NCI-H1694 treated with DMSO at 0.1 percent for 48 hours (cell line): Measurements from ENCODE around the gene STIM2.

ENCODE experiments used
- DNase-seq: peaks from one replicate; lab custom pipeline; 2025; lab: John Stamatoyannopoulos, UW

STIM2 gene

DNA sequence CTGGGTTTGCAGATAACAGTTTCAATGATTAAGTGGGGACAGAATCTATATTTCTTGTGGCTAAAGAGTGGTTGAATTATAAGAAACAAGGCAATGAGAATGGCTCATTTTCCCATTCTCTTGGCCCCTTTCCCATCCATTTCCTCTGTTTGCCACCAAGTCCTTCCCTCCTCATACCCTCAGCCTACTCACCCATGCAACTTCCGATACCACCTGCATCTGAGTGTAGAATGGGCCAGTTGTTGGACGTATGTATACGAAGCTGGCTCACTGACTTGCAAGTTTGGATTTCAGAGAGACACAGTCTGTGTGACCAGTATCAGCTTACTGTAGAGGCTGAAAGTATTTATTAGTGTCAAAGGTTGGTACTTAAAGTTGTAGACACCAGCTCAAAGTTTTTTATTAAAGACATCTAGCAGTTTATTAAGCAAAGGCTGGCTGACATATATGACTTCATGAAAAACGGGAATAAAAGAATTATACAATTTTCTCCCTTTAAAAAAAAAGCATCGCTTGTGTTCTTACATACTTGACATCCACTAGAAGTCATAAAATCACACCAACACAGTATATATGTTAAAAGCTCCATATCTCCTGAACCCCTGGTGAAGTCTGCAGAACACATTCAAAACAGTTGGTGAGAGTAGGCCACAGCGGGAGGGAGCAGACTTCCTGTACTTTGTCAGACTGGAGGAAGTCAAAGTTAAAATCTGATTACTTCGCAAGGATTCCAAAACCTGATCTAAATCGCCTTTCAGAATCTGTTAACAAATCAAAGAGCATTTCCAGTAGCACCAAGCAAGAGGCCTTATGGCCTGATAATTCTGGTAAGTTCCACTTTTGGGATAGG is 22.4 kb upstream of the STIM2 start:
- DNase-seq = no peak

DNA sequence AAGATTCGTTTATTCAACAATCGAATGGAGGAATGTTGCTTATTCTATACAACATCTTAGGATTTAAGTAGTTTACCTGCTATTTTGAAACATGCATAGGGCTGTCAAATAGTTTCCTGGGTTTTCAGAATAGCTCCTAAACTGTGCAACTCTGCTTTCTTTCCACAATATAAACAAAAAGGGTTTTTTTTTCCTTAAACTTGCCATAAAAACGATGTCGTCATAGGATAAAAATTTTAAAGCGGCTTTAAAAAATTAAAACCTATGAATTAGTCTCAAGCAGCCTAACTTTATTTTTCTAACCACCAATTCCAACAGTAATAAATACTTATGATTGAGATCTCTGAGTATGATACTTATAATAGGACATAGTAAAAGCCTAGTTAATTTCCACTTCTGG is 21.6 kb upstream of the STIM2 start:
- no peak for DNase-seq

DNA sequence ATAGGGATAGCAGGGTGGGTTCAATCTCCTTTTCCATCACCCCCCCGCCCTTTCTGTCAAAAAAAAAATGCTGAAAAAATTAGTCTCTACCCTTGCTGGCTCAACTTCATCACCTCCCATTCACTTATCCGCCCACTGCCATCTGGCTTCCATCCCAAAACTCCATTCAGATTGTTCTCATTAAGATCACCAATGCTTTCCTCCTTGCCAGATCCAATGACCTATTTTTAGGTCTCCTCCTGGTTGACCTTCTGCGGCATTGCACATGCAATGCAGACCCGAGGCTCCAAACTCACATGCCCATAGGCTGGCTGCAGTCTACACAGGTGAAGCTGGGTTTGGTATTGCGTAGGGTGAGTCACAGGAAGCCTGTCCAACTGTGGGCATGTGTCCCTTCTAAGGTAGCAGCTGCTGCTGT is 21.1 kb upstream of the STIM2 start:
- DNase-seq = peak; percentile 83

DNA sequence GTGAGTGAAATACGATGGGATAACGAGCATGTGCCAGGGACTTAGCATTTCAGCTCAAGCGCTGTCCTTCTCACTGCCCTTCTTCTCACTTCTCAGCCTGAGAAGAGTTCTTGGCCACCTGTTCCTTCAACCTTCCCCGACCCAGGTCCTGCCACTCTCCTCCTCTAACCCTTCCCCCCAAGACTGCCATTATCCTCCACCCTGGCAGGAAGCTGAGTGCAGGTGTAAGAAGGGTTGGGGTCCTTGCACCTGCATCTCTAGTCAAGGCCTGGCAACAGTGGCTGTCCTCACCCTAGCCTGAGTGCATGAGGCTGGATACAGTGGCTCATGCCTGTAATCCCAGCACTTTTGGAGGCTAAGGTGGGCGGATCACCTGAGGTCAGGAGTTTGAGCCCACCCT is 19.9 kb upstream of the STIM2 start:
- DNase-seq = no peak

DNA sequence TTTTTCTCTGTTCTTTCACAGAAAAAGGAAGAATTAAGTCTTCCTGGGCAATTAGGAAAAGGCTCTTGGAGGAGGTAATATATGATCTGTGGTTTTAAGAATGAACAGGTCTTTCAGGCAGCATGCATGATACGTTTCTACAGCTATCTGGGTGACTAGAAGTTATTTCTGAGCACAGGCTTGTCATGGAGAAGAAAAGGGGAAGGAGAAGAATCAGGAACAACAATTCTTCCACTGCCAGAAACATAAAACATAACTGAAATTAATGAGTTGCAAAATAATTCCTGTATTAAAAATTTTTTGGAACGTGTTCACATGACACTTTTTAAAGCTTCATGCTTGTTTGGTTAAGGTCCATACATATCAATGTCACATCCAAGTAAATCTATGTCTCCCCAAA is 17.7 kb upstream of the STIM2 start:
- no peak for DNase-seq

DNA sequence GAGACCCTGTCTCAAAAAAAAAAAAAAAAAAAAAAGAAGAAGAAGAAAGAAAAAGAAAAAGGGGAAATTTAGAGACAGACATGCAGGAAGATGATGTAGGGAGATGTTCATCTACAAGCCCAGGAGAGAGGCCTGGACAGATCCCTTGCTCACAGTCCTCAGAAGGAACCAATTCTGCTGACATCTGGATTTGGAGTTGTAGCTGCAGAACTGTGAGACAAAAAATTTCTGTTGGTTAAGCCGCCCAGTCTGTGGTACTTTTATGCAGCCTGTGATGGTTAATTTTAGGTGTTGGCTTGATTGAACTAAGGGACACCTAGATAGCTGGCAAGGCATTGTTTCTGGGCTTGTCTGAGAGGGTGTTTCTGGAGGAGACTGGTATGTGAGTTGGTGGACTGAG is 10.1 kb upstream of the STIM2 start:
- no peak for DNase-seq

DNA sequence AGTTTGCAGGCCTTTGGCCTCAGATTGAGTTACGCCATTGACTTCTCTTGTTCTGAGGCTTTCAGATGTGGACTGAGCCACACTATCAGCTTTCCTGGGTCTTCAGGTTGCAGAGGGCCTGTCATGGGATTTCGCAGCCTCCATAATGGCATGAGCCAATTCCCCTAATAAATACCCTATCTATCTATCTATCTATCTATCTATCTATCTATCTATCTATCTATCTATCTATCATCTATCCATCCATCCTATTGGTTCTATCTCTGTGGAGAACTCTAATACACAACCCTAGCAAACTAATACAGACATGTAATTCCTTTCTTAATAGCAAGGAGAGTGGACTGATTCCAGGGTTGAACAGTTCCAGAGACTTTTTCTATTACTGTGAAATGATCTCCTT is 9.5 kb upstream of the STIM2 start:
- DNase-seq = no peak

DNA sequence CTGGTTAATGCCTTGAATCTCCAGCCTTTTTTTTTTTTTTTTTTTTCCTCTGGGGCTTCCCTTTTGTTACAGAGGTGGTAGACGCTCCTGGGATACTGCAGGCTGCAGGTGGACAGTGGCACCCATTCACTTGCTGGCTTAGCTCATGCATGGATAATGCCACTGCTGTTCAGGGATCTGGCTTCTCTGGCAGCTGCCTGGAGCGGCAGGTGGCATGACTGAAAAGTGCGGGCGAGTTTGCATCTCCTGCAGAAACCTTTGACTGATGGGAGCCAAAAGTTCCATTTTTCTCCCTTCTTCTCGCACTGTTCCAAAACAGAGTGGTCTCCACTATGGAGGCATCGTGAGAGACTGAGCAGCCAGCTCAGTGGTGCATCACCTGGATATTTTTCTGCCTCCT is 5.9 kb upstream of the STIM2 start:
- peak; percentile 33 for DNase-seq

DNA sequence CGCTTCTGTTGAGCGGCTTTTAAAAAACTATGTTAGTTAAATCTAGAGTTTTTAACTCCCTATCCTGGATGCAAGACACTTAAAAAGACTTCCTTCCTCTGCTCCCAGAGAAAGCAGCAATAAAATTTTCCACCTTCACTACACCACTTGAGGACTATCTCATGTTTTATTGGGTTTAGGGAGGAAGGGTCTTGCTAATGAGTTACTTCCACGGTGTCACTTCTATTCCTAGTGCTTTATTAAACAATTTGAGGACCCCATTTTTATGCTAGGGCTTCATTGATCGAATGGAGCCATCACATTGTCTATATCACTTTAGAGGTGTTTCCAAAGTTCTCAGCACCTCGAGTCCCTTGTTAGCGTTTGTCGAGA is 3.7 kb upstream of the STIM2 start:
- no peak for DNase-seq

DNA sequence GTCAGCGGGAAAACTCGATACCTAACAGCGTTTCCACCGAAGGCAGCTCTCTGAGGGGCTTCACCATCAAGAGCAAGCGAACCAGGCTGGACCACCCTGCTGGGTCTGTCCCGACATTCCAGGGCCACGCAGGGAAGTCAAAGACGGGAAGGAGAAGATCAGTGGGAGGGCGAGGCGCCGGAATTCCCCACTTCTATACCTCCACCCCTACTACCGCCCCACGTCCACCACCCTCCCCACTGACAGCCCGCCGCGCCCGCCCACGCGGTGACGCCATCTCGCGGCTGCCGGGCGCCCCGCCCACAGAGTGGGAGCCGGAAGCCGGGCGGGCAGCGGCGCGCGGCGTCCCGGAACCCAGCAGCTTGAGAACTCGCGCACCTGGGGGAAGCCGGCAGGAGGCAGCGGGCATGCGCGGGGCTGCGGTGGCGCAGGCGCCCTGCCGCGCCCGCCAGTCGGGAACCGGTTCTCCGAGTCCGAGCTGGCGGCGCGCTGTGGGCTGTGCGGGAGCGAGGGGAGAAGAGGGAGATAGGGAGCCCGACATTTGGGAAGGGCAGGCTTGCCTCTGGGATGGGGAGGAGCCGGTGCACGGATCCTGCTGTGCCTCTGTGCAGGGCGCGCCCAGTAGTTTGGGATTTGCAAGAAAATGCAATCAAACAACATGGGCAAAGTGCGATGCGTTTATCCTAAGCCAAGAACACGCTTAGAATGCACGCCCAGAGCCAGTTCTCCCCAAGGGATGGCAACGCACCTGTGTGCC is 3.2 kb upstream of the STIM2 start:
- peak; percentile 73 for DNase-seq

DNA sequence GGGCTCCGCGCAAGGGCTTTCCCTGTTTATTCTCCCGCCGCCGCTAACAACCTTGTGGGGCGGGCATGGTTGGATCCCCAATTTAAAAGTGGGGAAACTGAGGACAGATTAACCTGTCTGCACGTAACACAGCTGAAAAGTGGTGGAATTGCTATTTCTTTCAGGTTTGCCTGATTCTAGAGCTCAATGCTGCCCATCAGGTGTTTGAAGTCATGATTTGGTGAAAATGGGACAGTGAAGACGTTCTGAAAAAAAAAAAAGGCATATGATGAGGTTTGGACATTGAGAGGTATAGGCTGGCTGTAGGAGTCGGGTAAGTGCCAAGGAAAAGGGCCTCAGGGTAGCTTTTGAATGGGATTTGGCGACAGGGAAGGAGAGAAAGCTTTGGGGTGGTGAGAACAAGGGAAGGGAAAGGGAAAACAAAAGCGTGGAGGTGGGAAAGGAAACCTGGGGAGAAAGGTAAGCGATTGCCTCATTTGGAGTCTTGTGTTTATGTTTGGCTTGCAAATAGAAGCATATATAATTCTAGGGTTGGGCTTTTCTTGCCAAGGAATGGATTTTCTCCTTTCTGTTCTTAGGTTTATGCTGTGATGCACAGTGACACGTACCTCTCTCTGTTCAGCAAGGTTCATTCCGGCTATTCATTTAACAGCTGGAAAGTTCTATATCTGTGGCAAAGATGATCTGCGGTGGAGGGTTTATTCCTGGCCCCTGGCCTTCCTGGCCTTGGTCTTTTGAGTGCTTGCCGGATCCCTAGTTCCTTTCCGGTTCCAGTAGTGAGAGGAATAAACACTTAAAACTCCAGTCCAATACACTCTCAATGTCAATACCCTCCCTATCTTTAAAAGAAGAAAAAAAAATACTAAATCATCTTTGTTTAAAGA is 2.4 kb upstream of the STIM2 start:
- no peak for DNase-seq

DNA sequence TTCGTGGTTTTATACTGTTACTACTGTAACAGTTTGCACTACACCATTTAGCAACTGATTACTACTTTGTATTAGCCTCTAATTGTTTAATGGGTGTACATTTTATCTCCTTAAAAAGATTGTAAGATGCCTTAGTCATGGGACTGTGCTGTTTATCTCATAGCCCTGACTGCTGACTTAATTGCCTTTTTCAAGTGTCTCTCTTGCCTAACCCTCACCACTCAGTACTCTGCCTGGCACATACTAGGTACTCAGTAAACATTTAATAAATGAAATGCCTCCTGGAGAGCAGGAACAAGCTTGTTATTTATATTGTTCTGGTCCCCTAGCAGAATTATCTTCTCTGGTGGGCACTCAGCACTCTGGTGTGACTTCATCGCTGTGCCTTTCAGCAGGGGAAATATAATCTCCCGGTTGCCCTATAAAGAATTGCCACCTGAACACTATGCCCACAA is 1.7 kb upstream of the STIM2 start:
- DNase-seq = no peak

DNA sequence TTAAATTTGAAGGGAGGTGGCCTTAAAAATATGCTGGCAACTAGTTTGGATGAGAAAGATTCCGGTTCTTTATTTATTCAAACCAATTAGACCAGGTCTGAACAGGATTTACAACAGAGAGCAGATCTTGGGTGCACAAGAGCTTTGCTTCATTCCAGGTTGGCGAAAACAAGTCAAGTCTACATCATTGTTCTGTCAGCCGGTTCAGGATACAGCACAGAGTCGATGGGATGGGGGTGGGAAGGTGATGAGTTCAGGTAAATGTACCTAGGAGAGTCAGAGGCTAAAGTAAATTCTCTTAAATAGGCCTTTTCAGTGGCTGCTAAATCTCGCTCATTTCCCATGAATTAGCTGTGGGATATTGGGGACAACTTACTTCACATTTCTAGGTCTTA is 882 bp upstream of the STIM2 start:
- DNase-seq = no peak

DNA sequence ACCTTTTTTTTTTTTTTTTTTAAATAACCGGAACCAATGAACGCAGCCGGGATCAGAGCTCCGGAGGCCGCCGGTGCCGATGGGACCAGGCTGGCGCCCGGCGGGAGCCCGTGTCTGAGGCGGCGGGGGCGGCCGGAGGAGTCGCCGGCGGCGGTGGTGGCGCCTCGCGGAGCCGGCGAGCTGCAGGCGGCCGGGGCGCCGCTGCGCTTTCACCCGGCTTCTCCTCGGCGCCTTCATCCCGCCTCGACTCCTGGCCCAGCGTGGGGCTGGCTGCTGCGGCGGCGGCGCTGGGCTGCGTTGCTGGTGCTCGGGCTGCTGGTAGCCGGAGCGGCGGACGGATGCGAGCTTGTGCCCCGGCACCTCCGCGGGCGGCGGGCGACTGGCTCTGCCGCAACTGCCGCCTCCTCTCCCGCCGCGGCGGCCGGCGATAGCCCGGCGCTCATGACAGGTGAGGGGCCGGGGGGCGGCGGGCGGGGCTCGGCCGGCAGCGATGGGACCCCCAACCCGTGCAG is 337 bp downstream of the STIM2 start:
- DNase-seq = peak; percentile 49

DNA sequence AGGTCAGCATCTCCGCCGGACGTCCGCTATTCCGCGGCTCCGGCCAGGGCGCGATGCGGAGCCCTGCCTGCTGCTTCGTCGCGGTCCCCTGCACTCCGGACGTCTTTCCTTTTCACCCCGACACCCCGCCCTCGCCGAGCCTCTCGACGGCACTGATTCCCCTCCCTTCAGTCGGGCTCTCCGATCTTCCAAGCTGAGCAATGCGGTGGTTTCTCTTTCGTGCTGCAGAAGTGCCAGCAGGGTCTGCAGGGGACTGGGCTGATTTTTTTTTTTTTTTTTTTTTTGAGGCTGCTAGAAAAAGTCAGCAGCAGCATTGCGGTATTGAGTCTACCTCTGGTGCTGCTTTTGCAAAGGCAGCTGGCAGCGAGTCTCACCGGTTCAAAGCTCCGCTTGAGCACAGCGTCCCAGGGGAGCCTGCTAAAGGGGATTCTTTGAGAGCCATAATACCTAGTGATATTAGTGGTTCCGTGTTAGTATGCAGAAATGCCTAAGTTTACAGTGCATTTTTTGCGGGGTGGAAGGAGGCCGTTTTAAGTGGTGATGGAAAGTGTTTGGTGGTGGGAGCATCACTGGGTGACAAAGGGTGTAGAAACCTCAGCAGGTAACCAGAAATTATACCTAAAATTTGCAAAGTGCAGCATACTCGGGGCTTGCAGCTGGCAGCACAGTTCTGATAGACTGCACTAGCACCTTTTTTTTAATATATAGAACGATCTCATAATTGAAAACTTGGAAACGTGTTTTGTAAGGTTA is 969 bp downstream of the STIM2 start:
- peak; percentile 54 for DNase-seq

DNA sequence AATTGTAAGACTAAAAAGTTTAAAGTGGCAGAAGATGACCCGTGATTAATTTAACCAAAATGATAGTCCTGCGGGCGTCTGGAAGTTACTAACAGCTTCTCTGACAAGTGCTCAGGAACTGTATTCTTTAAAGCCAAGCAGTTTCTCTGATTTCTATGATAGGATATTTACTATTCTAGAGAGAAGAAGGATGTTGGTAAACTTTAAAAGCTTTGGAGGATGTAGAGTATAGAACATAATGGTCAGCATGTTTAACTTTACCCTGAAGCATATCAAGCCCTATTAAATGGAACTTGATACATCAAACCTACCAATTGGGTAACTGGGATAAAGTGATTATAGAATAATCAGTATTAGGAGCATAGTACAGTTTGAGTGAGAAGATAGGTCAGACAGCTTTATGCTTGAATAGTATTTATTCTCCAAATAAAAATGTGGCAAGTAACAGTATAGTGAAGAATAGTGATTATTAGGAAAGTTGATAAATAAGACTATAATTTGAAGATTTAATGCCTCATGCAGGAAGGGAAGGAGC is 1.8 kb downstream of the STIM2 start:
- no peak for DNase-seq

DNA sequence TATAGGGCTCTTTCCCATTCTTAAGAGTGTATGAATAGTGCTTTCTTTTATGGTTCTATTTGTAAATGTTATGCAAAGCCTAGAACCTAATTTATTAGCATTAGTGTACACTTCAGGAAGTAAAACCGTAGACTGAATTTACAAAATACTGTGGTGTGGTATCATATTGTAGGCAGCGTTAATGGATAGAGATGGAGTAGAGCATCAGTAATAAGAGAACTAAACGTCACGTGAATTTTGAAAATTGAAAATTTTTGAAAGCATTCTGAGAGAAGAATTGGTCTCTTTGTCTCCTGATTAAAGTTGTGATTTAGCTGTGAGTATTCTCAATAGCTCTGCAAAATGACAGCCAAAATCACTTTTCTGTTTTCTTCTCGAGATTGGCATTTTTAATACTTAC is 2.9 kb downstream of the STIM2 start:
- no peak for DNase-seq

DNA sequence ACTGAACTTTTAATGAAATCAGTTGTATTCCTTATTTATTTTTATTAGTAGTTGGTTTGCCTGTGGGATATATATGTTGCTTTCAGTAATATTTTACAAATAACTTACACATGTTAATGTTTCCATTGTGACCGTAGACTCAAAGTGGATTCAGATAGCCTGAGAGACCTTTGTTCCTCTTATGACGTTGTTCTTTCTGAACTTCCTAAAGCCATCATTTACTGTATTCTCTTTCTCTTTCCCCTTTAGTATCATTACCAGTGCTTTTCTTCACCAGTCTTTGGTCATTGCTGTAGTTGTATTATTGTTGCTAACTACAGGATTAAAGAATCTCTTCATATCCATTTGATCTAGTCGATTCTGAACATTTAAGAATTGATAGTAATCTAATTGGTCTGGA is 4.3 kb downstream of the STIM2 start:
- DNase-seq = no peak

DNA sequence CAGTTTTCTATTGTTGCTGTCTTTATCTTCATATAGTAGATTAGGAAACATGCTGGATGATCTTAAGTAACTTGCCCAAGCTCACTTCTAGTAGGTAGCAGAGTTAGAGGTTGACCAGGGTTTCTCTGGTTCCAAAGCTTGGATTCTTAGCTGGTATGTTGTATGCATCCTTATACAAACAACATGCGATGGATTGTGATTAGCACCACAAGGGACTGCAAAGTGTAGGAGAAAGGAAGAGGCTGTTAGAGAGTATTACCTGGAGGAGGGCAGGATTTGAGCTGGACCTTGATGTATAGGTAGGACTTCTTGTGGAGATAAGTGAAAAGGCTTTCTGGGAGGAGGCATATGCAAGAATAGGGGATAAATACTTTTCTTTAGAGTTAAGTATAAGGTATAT is 5.6 kb downstream of the STIM2 start:
- DNase-seq = no peak

DNA sequence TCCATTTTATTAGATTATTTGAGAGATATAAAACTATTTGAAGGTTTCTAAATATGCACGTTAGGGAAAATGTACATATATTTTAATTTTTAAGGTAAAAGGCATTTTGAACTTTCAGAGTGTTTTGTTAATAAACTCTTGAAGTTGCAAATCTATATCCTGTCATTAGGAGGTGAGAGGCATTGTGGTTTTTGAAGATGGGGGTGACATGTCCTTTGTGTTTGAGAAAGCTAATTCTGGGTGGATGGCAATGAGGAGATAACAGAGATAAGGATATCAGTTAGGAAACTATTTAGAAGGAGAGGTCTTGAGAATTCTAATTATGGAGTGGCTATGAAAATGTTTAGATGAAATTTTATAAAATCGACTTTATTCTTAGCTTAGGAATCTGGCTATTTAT is 6.1 kb downstream of the STIM2 start:
- DNase-seq = no peak
